NK-92 (cell line): ENCODE results near the gene JPH2.
"Not testable (repeated sequence)": the region's sequence is repeated elsewhere in the genome, so short reads cannot be mapped to it uniquely, and the experiment has no call there.

Experiments used
- DNase-seq: peaks from one replicate; lab custom pipeline; 2025; ENCODE audit not compliant: unreplicated experiment; lab: John Stamatoyannopoulos, UW

JPH2 gene

GRCh38 chr20:44187054-44187771, at the start of gene JPH2:
JPH2 (minus strand) TSS chr20:44187188; CDS start chr20:44186705, 483 bp downstream.
- no peak for DNase-seq

- DNase-seq = no peak
Measured at GRCh38 chr20:44235702-44236101, 48.7 kb upstream of the JPH2 start.

DNA sequence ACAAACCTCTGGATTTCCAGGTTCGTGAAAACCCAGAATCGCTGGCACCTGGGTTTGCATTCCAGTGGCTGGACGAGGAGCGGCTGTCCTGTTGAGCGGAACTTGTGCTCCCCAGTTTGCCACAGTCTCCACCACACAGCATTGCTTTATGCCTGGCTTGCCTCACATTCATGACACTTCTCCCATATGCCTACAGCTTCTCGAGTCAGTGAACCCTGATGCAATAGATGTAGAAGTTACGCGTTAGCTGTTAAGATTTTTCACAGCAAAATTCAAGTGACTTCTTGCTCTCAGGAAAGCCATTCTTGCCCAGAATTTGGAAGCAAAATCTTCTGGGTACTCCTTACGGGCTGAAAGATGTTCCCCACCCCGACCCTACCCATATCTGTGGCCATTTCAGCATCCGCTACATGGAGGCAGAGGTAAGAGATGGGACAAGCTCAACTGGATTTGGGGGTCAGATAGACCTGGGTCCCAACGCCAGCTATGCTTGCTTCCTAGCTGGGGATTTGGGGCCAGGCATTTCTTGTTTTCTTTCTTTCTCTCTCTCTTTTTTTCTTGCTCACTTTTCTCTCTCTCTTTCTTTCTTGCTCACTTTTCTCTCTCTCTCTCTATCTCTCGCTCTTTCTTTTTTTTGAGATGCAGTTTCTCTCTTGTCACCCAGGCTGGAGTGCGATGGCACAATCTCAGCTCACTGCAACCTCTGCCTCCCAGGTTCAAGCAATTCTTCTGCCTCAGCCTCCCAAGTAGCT, 47.8 kb upstream of the JPH2 start:
- no peak for DNase-seq

GRCh38 chr20:44233436-44234016, 46.5 kb upstream of the JPH2 start:
- no peak for DNase-seq

DNA sequence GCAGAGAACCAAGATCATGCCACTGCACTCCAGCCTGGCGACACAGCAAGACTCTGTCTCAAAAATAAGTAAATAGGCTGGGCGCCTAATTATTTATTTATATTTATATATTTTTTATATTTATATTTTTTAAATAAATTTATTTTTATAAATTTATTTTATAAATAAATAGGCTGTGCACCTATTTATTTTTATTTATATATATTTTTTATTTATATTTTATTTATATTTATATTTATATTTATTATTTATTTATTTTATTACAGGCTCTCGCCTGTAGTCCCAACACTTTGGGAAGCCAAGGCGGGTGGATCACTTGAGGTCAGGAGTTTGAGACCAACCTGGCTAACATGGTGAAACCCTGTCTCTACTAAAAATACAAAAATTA, 45.5 kb upstream of the JPH2 start:
- DNase-seq = not testable (repeated sequence)

DNA sequence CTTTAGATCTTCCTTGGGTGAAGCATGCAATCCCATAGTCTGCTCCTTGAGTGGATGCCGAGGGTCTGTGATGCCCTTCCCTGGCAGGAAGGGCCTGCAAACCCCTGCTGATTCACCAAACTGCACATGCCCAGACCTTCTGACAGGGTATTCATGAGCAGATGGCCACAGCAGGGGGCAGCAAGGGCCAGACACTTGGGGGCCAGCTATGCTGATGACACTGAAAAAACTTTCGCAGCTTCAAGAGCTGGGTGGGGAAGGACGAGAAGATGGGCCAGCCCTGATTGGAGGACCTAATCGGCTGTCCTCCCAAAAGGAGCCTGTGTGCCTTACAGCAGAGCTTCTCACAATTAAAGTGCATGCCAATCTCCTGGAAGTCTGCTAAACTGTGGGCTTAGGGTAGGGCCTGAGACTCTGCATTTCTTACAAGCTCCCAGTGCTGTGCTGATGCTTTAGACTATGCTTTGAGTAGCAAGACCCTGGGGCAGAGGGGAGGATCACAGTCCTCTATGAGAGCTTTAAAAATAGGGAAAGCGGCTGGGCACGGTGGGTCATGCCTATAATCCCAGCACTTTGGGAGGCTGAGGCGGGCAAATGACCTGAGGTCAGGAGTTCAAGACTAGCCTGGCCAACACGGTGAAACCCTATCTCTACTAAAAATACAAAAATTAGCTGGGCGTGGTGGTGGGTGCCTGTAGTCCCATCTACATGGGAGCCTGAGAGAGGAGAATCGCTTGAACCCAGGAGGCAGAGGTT, 44.9 kb upstream of the JPH2 start:
- DNase-seq = no peak

- DNase-seq = no peak
Measured at GRCh38 chr20:44231193-44231592, 44.2 kb upstream of the JPH2 start.

DNA sequence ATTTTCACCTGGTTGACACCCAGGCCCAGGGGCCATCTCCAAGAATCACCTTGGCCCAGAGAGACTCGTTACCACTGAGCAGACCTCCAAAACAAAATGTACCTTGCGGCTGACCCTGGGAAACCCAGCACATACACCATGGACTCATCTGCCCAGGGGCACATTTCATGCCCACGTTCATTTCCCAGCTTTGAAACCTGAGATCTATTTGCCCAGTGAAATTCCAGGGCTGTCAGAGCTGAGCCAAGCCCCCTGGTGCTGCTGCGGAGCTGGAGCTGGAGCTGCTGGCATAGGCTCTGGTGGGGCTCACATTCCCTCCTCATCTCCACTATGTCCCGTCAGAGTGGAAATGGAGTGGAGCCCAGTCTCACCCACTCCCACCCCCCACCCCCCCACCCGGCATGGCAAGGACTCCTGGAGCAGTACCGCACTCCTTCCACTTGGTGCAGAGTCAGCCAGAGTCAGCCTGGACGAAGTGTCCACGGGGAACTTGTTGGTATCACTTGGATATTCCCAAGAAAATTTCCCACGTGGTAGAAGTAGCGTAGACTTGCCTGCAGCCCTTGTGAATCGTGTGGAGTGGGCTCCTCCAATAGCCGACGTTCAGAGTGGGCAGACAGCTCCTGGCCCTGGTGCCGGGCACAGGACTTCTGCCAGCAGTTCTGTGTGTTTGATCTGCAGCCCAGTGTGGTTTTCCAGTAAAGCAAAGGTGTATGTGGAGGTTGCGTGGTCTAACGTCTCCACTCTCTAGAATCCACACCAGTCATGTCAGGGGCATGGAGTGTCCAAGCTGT, 41.7 kb upstream of the JPH2 start:
- DNase-seq = no peak

- DNase-seq = no peak
Measured at GRCh38 chr20:44224637-44225036, 37.6 kb upstream of the JPH2 start.

GRCh38 chr20:44223721-44224120, 36.7 kb upstream of the JPH2 start:
- no peak for DNase-seq

DNA sequence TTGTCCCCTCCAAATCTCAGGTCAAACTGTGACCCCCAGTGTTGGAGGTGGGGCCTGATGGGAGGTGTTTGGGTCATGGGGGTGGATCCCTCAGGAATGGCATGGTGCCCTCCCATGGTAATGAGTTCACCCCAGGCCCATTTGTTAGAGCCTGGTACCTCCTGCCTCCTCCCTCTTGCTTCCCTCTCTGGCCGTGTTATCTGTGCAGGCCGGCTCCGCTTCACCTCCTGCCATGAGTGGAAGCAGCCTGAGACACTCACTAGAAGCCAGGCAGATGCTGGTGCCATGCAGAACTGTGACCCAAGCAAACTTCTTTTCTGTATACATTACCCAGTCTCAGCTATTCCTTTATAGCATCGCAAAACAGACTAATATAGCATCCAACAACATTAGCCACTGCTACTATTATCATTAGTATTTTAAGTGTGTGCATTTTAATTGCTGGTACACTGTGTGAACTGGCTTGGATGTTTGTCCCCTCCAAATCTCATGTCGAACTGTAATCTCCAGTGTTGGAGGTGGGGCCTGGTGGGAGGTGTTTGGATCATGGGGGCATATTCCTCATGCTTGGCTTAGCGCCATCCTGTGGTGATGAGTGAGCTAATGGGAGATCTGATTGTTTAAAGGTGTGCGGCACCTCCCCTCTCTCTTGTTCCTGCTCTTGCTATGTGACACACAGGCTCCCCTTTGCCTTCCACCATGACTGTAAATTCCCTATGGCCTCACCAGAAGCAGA, 35.8 kb upstream of the JPH2 start:
- no peak for DNase-seq

DNA sequence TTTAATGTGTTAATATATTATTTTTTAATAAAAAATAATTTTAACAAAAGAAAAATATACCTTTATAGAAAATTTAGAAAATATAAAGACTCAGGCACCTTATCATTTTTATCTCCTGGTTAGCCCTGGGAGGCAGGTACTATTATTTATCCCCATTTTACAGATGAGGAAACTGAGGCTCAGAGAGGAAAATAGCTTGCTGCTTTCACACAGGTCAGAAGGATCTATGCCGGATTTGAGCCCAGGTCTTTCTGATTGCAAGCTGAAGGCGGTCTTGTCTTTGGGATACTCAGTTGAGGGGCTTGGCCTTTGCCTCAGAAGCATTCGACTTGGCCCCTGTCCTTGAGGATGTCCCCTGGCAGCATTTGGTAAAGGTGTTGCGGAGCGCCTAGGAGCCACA, 35.0 kb upstream of the JPH2 start:
- DNase-seq = no peak

DNA sequence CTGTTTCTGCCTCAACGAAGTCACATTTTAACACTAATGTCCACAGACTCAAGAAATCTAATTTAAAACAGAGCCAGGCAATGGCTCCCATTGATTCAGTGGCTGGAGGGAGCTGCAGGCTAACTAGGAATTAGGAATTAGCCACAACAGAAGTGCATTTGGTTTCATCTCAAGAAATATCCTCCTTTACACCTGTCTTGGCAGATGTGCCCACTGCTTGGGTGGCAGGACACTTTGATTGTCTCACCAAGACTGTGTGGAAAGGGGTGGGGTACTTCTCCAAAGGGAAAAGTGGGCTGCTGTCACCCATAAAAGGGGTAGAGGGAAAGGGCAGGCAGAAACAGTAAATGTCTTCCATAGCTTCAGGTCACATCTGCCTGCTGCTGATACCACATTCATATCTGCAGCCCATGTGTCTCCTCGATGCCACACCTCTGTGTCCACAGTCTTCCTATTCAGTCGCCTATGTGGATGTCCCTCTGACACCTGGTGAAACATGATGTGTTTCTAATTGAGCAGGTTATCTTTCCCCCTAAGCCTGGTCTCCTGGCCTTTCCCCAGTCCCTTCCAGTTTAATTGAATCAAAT, 34.5 kb upstream of the JPH2 start:
- no peak for DNase-seq

DNA sequence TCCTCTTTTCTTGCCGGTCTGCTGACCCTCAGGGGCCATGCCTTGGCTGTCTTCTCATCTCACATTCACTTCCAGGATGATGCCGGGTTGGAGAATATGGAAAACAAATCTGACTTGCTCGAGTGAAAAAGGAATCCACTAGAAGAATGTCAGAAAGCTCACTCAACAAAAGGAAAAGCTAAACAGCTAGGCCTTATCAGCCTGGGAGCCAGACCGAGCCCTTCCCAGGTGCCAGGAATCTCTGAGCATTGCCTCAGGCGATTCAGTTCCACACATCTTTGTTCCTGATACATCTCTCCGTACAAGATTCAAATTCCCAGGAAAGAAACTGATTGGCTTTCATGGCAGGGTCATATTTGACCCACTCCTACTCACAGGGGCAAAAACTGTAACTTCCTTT, 32.8 kb upstream of the JPH2 start:
- no peak for DNase-seq

- no peak for DNase-seq
Measured at GRCh38 chr20:44219170-44219730, 32.3 kb upstream of the JPH2 start.

DNA sequence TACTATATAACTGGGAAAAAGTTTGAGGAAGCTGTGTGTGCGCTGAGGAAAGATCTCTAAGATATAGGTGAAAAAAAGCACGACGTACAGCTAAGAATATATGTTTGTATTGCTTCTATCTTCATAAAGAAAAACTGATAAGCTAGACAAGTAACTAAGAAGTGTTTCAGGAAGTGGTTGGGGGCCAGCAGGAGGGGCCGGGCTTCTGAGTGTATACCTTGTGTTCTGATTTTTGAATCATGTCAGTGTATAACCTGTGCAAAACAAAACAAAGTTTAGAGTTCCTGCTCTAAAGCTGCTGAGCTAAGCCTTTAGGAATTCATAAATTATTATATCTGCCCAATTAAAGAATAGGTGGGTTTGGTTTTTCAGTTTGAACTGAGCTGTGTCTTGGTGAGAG, 31.5 kb upstream of the JPH2 start:
- no peak for DNase-seq

GRCh38 chr20:44217342-44218092, 30.5 kb upstream of the JPH2 start:
- no peak for DNase-seq

DNA sequence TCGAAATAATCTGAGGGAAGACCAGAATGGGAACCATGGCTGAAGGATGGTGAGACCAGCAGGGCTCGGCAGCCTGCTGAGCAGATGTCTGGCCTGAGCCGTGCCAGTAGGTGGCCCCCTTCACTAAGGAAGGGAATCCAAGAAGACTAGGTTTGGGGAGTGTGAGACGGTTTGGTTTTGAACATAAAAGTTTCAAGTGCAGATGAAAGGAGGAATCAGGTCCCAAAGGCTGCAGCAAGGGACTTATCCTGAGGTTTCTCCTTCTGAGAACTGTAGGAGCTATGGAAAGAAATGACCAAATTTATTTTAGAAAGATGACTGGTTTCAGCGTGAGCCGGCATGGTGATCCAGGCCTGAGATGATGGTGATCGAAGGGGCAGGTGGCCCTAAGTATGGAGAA, 28.1 kb upstream of the JPH2 start:
- DNase-seq = no peak

- no peak for DNase-seq
Measured at GRCh38 chr20:44212792-44213191, 25.8 kb upstream of the JPH2 start.
